G401.6 (cell line): ENCODE results near the gene CARD9.

Experiments
- FAIRE-seq: peaks from 2 replicates; lab custom pipeline; 2012; peaks lifted over from hg19 to GRCh38; lab: Jason Lieb, UNC

CARD9 gene

GRCh38 chr9:136401173-136401922 lies 27.9 kb upstream of the CARD9 start:
- no peak for FAIRE-seq

GRCh38 chr9:136400038-136400834 lies 26.8 kb upstream of the CARD9 start, which contains the start of gene SNAPC4:
Gene SNAPC4 (minus strand): TSS chr9:136400170. CDS start chr9:136398428, 1,742 bp downstream.
- no peak for FAIRE-seq

- FAIRE-seq, result no peak
Observed at GRCh38 chr9:136399176-136400037, 25.9 kb upstream of the CARD9 start.

- no peak for FAIRE-seq
Observed at GRCh38 chr9:136398286-136398685, 24.8 kb upstream of the CARD9 start.

GRCh38 chr9:136397643-136398042 lies 24.2 kb upstream of the CARD9 start:
- no peak for FAIRE-seq

GRCh38 chr9:136396219-136396515 lies 22.7 kb upstream of the CARD9 start:
- no peak for FAIRE-seq

- FAIRE-seq, result no peak
Observed at GRCh38 chr9:136395345-136396218, 22.1 kb upstream of the CARD9 start.

GRCh38 chr9:136395020-136395340 lies 21.5 kb upstream of the CARD9 start:
- no peak for FAIRE-seq

- FAIRE-seq, result no peak
Observed at GRCh38 chr9:136394312-136395019, 21.0 kb upstream of the CARD9 start.

GRCh38 chr9:136393531-136393930 lies 20.1 kb upstream of the CARD9 start:
- no peak for FAIRE-seq

- FAIRE-seq, result no peak
Observed at GRCh38 chr9:136392538-136393449, 19.3 kb upstream of the CARD9 start.

- no peak for FAIRE-seq
Observed at GRCh38 chr9:136391737-136392537, 18.5 kb upstream of the CARD9 start.

GRCh38 chr9:136389396-136389795 lies 15.9 kb upstream of the CARD9 start:
- FAIRE-seq, result no peak

GRCh38 chr9:136387217-136387616 lies 13.7 kb upstream of the CARD9 start:
- no peak for FAIRE-seq

- FAIRE-seq, result no peak
Observed at GRCh38 chr9:136386018-136386417, 12.5 kb upstream of the CARD9 start.

- FAIRE-seq, result no peak
Observed at GRCh38 chr9:136385015-136385414, 11.5 kb upstream of the CARD9 start.

GRCh38 chr9:136383436-136383835 lies 10.0 kb upstream of the CARD9 start:
- no peak for FAIRE-seq

- no peak for FAIRE-seq
Observed at GRCh38 chr9:136381966-136382513, 8.6 kb upstream of the CARD9 start.

- no peak for FAIRE-seq
Observed at GRCh38 chr9:136381311-136381710, 7.8 kb upstream of the CARD9 start.
